Aorta (tissue), 5 donors: ENCODE measurements around the gene TPM1. TPM values are rescaled to one million over a fixed set of nuclear protein-coding genes. Genes with fewer than 3 reads are reported as not detected.

Source experiments
- ATAC-seq: fragments of 200-7000 bp; cut with Tn5 transposase; one replicate; pipeline ENCODE4 v1.9.1; 2022; ENCODE audit warnings: moderate library complexity; ENCODE audit not compliant: low FRiP score
- DNase-seq, 2 donors: peaks; one replicate each; pipeline ENCODE4 v3.0.0-alpha.2; 2020
- H3K27ac ChIP-seq, 2 donors: one replicate each; pipeline ENCODE4 v1.5.1; 2013; ENCODE audit warnings: low read length in 2 of 2, mild to moderate bottlenecking in 2 of 2, moderate library complexity in 2 of 2, control low read depth in 1 of 2, inconsistent platforms in 1 of 2, low read depth in 1 of 2
- H3K27me3 ChIP-seq, 2 donors: one replicate each; pipeline ENCODE4 v1.6.1; 2013; ENCODE audit warnings: control low read depth in 1 of 2, low read length in 1 of 2, mild to moderate bottlenecking in 1 of 2, moderate library complexity in 1 of 2; ENCODE audit not compliant: insufficient read depth in 2 of 2, control insufficient read depth in 1 of 2
- H3K36me3 ChIP-seq, 2 donors: one replicate each; pipeline ENCODE4 v1.6.1; 2013; ENCODE audit warnings: control low read depth in 1 of 2, low read length in 1 of 2, mild to moderate bottlenecking in 1 of 2; ENCODE audit not compliant: insufficient read depth in 2 of 2, control insufficient read depth in 1 of 2
- H3K4me1 ChIP-seq, 2 donors: one replicate each; pipeline ENCODE4 v1.6.1; 2013; ENCODE audit warnings: low read length in 2 of 2, control low read depth in 1 of 2, mild to moderate bottlenecking in 1 of 2, moderate library complexity in 1 of 2; ENCODE audit not compliant: insufficient read depth in 2 of 2, control insufficient read depth in 1 of 2
- H3K4me3 ChIP-seq, 2 donors: one replicate each; pipeline ENCODE4 v1.5.1; 2013; ENCODE audit warnings: low read length in 2 of 2, control low read depth in 1 of 2, mild to moderate bottlenecking in 1 of 2
- H3K9me3 ChIP-seq: one replicate; pipeline ENCODE4 v1.6.1; 2013; ENCODE audit warnings: mild to moderate bottlenecking, low read length; ENCODE audit not compliant: control insufficient read depth
- WGBS, 2 donors: extraction: QIAGEN DNeasy Blood & Tissue Kit; methylation state at CpG; one replicate each; pipeline ENCODE4 v1.1.7; 2013; 5-methylcytosine and 5-hydroxymethylcytosine counted together
- intact Hi-C, 2 donors: fragments of 100-400 bp; cut with DNase I; formaldehyde crosslinking; loops; one replicate each; pipeline versions ENCODE4 v1.14.2 to v1.15.0; 2022
- polyA plus RNA-seq, 2 donors: library from polyadenylated mRNA; stranded (reverse); fragments of 200-250 nt; gene quantifications; one replicate each; pipeline ENCODE4 v1.2.3, GENCODE V29; 2013
- total RNA-seq, 2 donors: library from RNA; stranded (reverse); fragmentation: NEBNext Ultra II Directional; extraction: Animal tissue kit (Norgen Biotek cat#: 25700); gene quantifications; one replicate each; pipeline ENCODE4 v1.2.1, GENCODE V29; 2021
- donor health status: healthy with polysubstance abuse.
- donor health status: Bipolar disorder and iron deficiency.
- donor health status: DM: no; HTN: no; CAD: no.
- donor health status: DM: no; HTN: no; CAD: no.
- donor health status: DM: yes; HTN: yes; CAD: no.

TPM1 gene
- total and polyA plus RNA-seq, 4 donors, result 861 to 1,497 (median 1,170) TPM

GRCh38 chr15:63052961-63053698, 10.6 kb downstream of the TPM1 start:
- H3K36me3 ChIP-seq, result peaks cover 12 to 17% of the 10 kb centered on the region in 2 donors
- no peak overlapping the region for H3K4me3 ChIP-seq
- 7 to 10% methylated on average over 7 of the region's 7 CpGs for WGBS, 2 donors
- peak; percentile 56 for ATAC-seq
- peaks cover 2 to 13% of the 10 kb centered on the region in 2 donors for H3K4me1 ChIP-seq
- DNase-seq, result peak in 1 of 2 donors; percentile 64
- no peaks in the 10 kb centered on the region for H3K27me3 ChIP-seq
- intact Hi-C loops, result no loop called here
- no peaks in the 10 kb centered on the region for H3K9me3 ChIP-seq
- H3K27ac ChIP-seq, result peak overlapping the region; percentile 36 to 85

GRCh38 chr15:63054281-63054683, 11.7 kb downstream of the TPM1 start:
- peaks cover 2 to 13% of the 10 kb centered on the region in 2 donors for H3K4me1 ChIP-seq
- 25% methylated on average over 4 of the region's 4 CpGs for WGBS, 2 donors

GRCh38 chr15:63054985-63055384, 12.4 kb downstream of the TPM1 start:
- Histone ChIP-seq H3K27ac (no peak overlapping the region), H3K4me3 (no peak overlapping the region), H3K9me3 (no peaks in the 10 kb centered on the region), H3K36me3 (peaks cover 19 to 21% of the 10 kb centered on the region in 2 donors), H3K27me3 (no peaks in the 10 kb centered on the region), H3K4me1 (peaks cover 2 to 9% of the 10 kb centered on the region in 2 donors)
- ATAC-seq (no peak), DNase-seq (no peak)
- 23 to 24% methylated on average over 1 of the region's 1 CpG for WGBS, 2 donors
- intact Hi-C loops, result no loop called here

More at GRCh38 chr15:63054281-63054683, 11.7 kb downstream of the TPM1 start:
- Histone ChIP-seq H3K27ac (peak overlapping the region; percentile 89 to 92), H3K36me3 (peaks cover 13 to 17% of the 10 kb centered on the region in 2 donors), H3K4me3 (no peak overlapping the region), H3K9me3 (no peaks in the 10 kb centered on the region), H3K27me3 (no peaks in the 10 kb centered on the region)
- ATAC-seq (no peak), DNase-seq (no peak)
- intact Hi-C loops, result no loop called here

- no peak for ATAC-seq
- peaks cover 16 to 30% of the 10 kb centered on the region in 2 donors for H3K36me3 ChIP-seq
- peak overlapping the region in 1 of 2 donors; percentile 37 for H3K27ac ChIP-seq
- H3K4me3 ChIP-seq, result no peak overlapping the region
- WGBS, 2 donors, result 13 to 21% methylated on average over 6 of the region's 6 CpGs
- intact Hi-C loops, result no loop called here
- peaks cover 2 to 7% of the 10 kb centered on the region in 2 donors for H3K4me1 ChIP-seq
- H3K9me3 ChIP-seq, result no peaks in the 10 kb centered on the region
- no peaks in the 10 kb centered on the region for H3K27me3 ChIP-seq
- peak in 1 of 2 donors; percentile 65 for DNase-seq
Observed at GRCh38 chr15:63056829-63057228, 14.3 kb downstream of the TPM1 start.

GRCh38 chr15:63057468-63058345, 15.2 kb downstream of the TPM1 start:
- H3K4me1 ChIP-seq, result peaks cover 3 to 7% of the 10 kb centered on the region in 2 donors
- H3K36me3 ChIP-seq, result peaks cover 24 to 35% of the 10 kb centered on the region in 2 donors
- 82 to 83% methylated on average over 8 of the region's 8 CpGs for WGBS, 2 donors
- peak overlapping the region; percentile 19 to 64 for H3K27ac ChIP-seq
- no peaks in the 10 kb centered on the region for H3K27me3 ChIP-seq
- intact Hi-C loops, result no loop called here
- H3K9me3 ChIP-seq, result no peaks in the 10 kb centered on the region
- ATAC-seq (no peak), DNase-seq (no peak)
- no peak overlapping the region for H3K4me3 ChIP-seq

DNA sequence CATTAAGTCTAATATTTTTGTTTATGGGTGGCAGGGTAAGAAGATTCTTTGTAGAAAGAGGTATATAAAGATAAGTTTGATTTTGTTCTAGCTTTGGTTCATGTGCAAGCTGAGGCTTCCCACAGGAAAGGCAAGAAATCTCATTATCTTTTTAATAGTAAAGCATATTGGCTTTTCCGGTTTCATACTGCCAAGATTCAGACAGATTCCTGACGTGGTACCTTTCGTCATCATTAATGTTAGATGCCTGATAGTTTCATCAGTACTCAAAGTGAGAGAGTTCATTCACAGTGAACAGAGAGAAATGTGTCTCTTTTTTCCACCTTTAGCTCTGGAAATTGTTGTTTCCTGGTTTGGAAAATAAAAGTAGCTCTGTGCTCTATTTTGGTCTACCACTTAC, 16.5 kb downstream of the TPM1 start:
- 48 to 55% methylated on average over 3 of the region's 3 CpGs for WGBS, 2 donors
- intact Hi-C loops, result no loop called here
- no peak for ATAC-seq

GRCh38 chr15:63059573-63060216, 17.1 kb downstream of the TPM1 start:
- ATAC-seq, result no peak
- H3K27me3 ChIP-seq, result no peaks in the 10 kb centered on the region
- peaks cover 30 to 34% of the 10 kb centered on the region in 2 donors for H3K36me3 ChIP-seq
- peaks cover 1 to 4% of the 10 kb centered on the region in 2 donors for H3K4me1 ChIP-seq
- WGBS, 2 donors, result 53 to 55% methylated on average over 10 of the region's 10 CpGs
- no peak for DNase-seq
- H3K9me3 ChIP-seq, result no peaks in the 10 kb centered on the region
- no peak overlapping the region for H3K4me3 ChIP-seq
- intact Hi-C loops, result no loop called here
- peak overlapping the region; percentile 40 to 43 for H3K27ac ChIP-seq

More for the DNA sequence above, 16.5 kb downstream of the TPM1 start:
- Histone ChIP-seq H3K9me3 (no peaks in the 10 kb centered on the region), H3K4me3 (no peak overlapping the region), H3K4me1 (peaks cover 3 to 4% of the 10 kb centered on the region in 2 donors), H3K36me3 (peaks cover 30 to 37% of the 10 kb centered on the region in 2 donors), H3K27me3 (no peaks in the 10 kb centered on the region), H3K27ac (peak overlapping the region; percentile 36 to 40)
- no peak for DNase-seq

- intact Hi-C loops, result no loop called here
- 77 to 78% methylated on average over 10 of the region's 10 CpGs for WGBS, 2 donors
- no peaks in the 10 kb centered on the region for H3K9me3 ChIP-seq
- H3K4me1 ChIP-seq, result peaks cover 0 to 1% of the 10 kb centered on the region in 2 donors
- no peak overlapping the region for H3K27ac ChIP-seq
- ATAC-seq (no peak), DNase-seq (no peak)
- no peaks in the 10 kb centered on the region for H3K27me3 ChIP-seq
- H3K36me3 ChIP-seq, result peaks cover 28 to 35% of the 10 kb centered on the region in 2 donors
- H3K4me3 ChIP-seq, result no peak overlapping the region
Observed at GRCh38 chr15:63060699-63061098, 18.2 kb downstream of the TPM1 start.
